HepG2 (cell line): Measurements from ENCODE around the gene BDP1. TPM values are rescaled to one million over a fixed set of nuclear protein-coding genes. Genes with fewer than 3 reads are reported as not detected.
"Not testable (repeated sequence)": the region's sequence is repeated elsewhere in the genome, so short reads cannot be mapped to it uniquely, and the experiment has no call there.

Source experiments
- ATAC-seq: fragments of 200-7000 bp; cut with Tn5 transposase; 3 replicates; pipeline ENCODE4 v1.9.1; 2020; ENCODE audit warnings: mild to moderate bottlenecking, moderate library complexity
- BruUV-seq: library from RNA; stranded (reverse); fragments of 400-500 nt; replicated peaks from 2 replicates; lab custom pipeline; 2021; lab: Mats Ljungman, UMichigan
- CTCF ChIA-PET: fragments of 300-600 bp; formaldehyde crosslinking; extraction: SDS; loops from one replicate; lab custom pipeline; 2021; ENCODE audit warnings: low total read pairs, inconsistent platforms, low intra/inter-chr PET ratio; lab: Yijun Ruan, JAX
- POLR2A ChIA-PET: fragments of 350-600 bp; sonication (Branson Sonifier 250); formaldehyde crosslinking; loops from one replicate; lab custom pipeline; 2020; ENCODE audit warnings: antibody characterized with exemption, inconsistent platforms; lab: Yijun Ruan, JAX
- DNase-seq: peaks from one replicate; pipeline ENCODE4 v3.0.0-alpha.2; 2015; ENCODE audit warnings: low spot score
- FAIRE-seq: peaks from 3 replicates; lab custom pipeline; 2011; peaks lifted over from hg19 to GRCh38; lab: Jason Lieb, UNC
- H2AFZ ChIP-seq: one replicate; pipeline ENCODE4 v1.6.1; 2011; ENCODE audit warnings: low read length, inconsistent platforms
- H3K27ac ChIP-seq: fragments of 300-600 bp; 3 replicates; pipeline ENCODE4 v1.8.0; 2011; ENCODE audit warnings: mixed run types, mild to moderate bottlenecking, mixed read lengths, low read length, inconsistent platforms; ENCODE audit not compliant: insufficient read depth; ENCODE audit errors: extremely low read length
- H3K27me3 ChIP-seq, 2 experiments: fragments of 200-600 bp in 1 of 2; 2 replicates in 1 of 2; 3 replicates in 1 of 2; pipeline versions ENCODE4 v1.6.0 to v1.8.0; 2011; ENCODE audit warnings: low read length in 2 of 2, mild to moderate bottlenecking in 2 of 2, moderate library complexity in 2 of 2, inconsistent platforms in 1 of 2; ENCODE audit not compliant: insufficient read depth in 2 of 2, control insufficient read depth in 1 of 2
- H3K36me3 ChIP-seq, 2 experiments: fragments of 200-600 bp in 1 of 2; replicated peaks in 1 of 2; 2 replicates in 1 of 2; 3 replicates in 1 of 2; pipeline versions ENCODE4 v1.5.1 to v1.8.0; 2011; ENCODE audit warnings: low read length in 2 of 2, inconsistent platforms in 1 of 2; ENCODE audit not compliant: insufficient read depth in 2 of 2, control insufficient read depth in 1 of 2
- H3K4me1 ChIP-seq: 2 replicates; pipeline ENCODE4 v1.5.1; 2012; ENCODE audit warnings: low read length, inconsistent platforms; ENCODE audit not compliant: insufficient read depth
- H3K4me2 ChIP-seq: 2 replicates; pipeline ENCODE4 v1.6.0; 2011; ENCODE audit warnings: low read depth, low read length, inconsistent platforms
- H3K4me3 ChIP-seq, 3 experiments: fragments of 200-600 bp in 1 of 3; sonication (generic), shearing (Covaris generic) in 1 of 3; replicated peaks in 1 of 3; 2 replicates each; pipeline ENCODE4 v1.5.1; 2011 to 2016; ENCODE audit warnings: low read length in 3 of 3, inconsistent platforms in 2 of 3, low read depth in 2 of 3, mild to moderate bottlenecking in 2 of 3, control low read depth in 1 of 3, mixed read lengths in 1 of 3; ENCODE audit not compliant: insufficient read depth in 1 of 3
- H3K79me2 ChIP-seq: one replicate; pipeline ENCODE4 v1.6.1; 2011; ENCODE audit warnings: low read length, inconsistent platforms; ENCODE audit not compliant: insufficient read depth
- H3K9ac ChIP-seq: 2 replicates; pipeline ENCODE4 v1.6.0; 2011; ENCODE audit warnings: mild to moderate bottlenecking, low read depth, low read length, inconsistent platforms; ENCODE audit not compliant: insufficient read depth
- H3K9me3 ChIP-seq: 2 replicates; pipeline ENCODE4 v1.5.1; 2012; ENCODE audit warnings: mild to moderate bottlenecking, low read length
- H4K20me1 ChIP-seq: 2 replicates; pipeline ENCODE4 v1.6.0; 2011; ENCODE audit warnings: inconsistent platforms, mild to moderate bottlenecking, low read length, moderate library complexity; ENCODE audit not compliant: insufficient read depth
- CTCF ChIP-seq: sonication (generic); formaldehyde crosslinking; IDR thresholded peaks from 2 replicates; pipeline ENCODE4 v1.5.0; 2020; ENCODE audit warnings: mild to moderate bottlenecking, missing genetic modification reagents, moderate library complexity
- HMGXB4 ChIP-seq, 2 experiments: sonication (generic) in 1 of 2; formaldehyde crosslinking in 1 of 2; IDR thresholded peaks; 2 replicates each; pipeline versions ENCODE4 v1.4.0 to v1.6.1; 2018 to 2020; ENCODE audit warnings: missing genetic modification reagents in 2 of 2, borderline replicate concordance in 1 of 2, low read depth in 1 of 2, mild to moderate bottlenecking in 1 of 2, missing biosample characterization in 1 of 2
- KLF16 ChIP-seq, 2 experiments: sonication (generic) in 1 of 2; formaldehyde crosslinking in 1 of 2; IDR thresholded peaks; 2 replicates each; pipeline versions ENCODE4 v1.6.1 to v1.8.0; 2016 to 2023; ENCODE audit warnings: missing genetic modification reagents in 2 of 2, missing compliant biosample characterization in 1 of 2
- RAD21 ChIP-seq: fragments of 450-650 bp; formaldehyde crosslinking; IDR thresholded peaks from 2 replicates; pipeline ENCODE4 v1.5.0; 2020; ENCODE audit warnings: mild to moderate bottlenecking
- SAP130 ChIP-seq: IDR thresholded peaks from 2 replicates; pipeline ENCODE4 v1.6.1; 2016; ENCODE audit warnings: low read depth
- SMC3 ChIP-seq: IDR thresholded peaks from 2 replicates; pipeline ENCODE4 v1.6.1; 2011; ENCODE audit warnings: low read length, improper control_type of control experiment
- STAG1 ChIP-seq: sonication (generic); formaldehyde crosslinking; IDR thresholded peaks from 2 replicates; pipeline ENCODE4 v1.4.0; 2020; ENCODE audit warnings: missing genetic modification reagents
- WGBS: methylation state at CpG from one replicate; pipeline ENCODE4 v1.1.6; 2017; ENCODE audit warnings: low lambda C conversion rate; 5-methylcytosine and 5-hydroxymethylcytosine counted together
- in situ Hi-C: cut with HindIII; loops from 2 replicates; pipeline ENCODE4 v1.10.0; 2017; ENCODE audit warnings: low pct_unique_long_range_greater_than_20kb; ENCODE audit not compliant: extremely low pct_ligation_motif_present
- intact Hi-C: fragments of 100-400 bp; cut with micrococcal nuclease; formaldehyde crosslinking; loops from one replicate; pipeline ENCODE4 v1.10.0; 2022; ENCODE audit not compliant: unreplicated experiment
- polyA plus RNA-seq, 8 experiments: library from polyadenylated mRNA; depleted of rRNA in 3 of 8; stranded (reverse) in 7 of 8; unstranded in 1 of 8; fragments of >200 nt; fragmentation: Illumina TruSeq in 4 of 8; extraction: Trizol in 4 of 8; gene quantifications; 2 replicates each; pipeline versions ENCODE4 v1.2.1 to v1.2.3, GENCODE V29; 2011 to 2016; ENCODE audit warnings: low read depth in 4 of 8, missing spikeins in 1 of 8, mixed read lengths in 1 of 8; ENCODE audit not compliant: insufficient read depth in 1 of 8
- total RNA-seq, 5 experiments: library from RNA; depleted of rRNA; stranded (reverse); fragments of >200 nt; fragmentation: Illumina TruSeq; extraction: Trizol; gene quantifications; 2 replicates each; pipeline ENCODE4 v1.2.3, GENCODE V29; 2016; ENCODE audit warnings: low read depth in 1 of 5

The BDP1 gene
- total and polyA plus RNA-seq, 2 of the 13 experiments (the other 11 are each of a cell fraction or from before 2014, with no cell fraction given): 10.2 to 22.4 TPM

GRCh38 chr5:71447218-71447808 is 8.1 kb upstream of the BDP1 start:
- WGBS: 1% methylated on average over 5 of the region's 6 CpGs
- H3K36me3 ChIP-seq, CTCF ChIA-PET, H2AFZ ChIP-seq, H4K20me1 ChIP-seq, H3K4me2 ChIP-seq, intact Hi-C loops, H3K9ac ChIP-seq, H3K79me2 ChIP-seq, BruUV-seq, H3K9me3 ChIP-seq, H3K4me3 ChIP-seq, POLR2A ChIA-PET, in situ Hi-C loops, H3K27ac ChIP-seq: not testable (repeated sequence)
- TF ChIP-seq SAP130 (CRISPR knock-in tag) (0 out of 2 replicates have a peak, but pooled peaks have one; percentile 21), KLF16 (CRISPR knock-in tag; IDR thresholded peaks at IDR 0.05) (0 out of 4 replicates have a peak, but pooled peaks of 1 of the 2 experiments have one; percentile 47), CTCF (CRISPR knock-in tag) (peak; percentile 72), SMC3 (peak; percentile 16; the same call in 1 of the 2 replicates), RAD21 (CRISPR knock-in tag) (peak; percentile 75), STAG1 (peak; percentile 81), HMGXB4 (CRISPR knock-in tag; IDR thresholded peaks at IDR 0.05; ENCODE audit: borderline replicate concordance in 1 of 2, low read depth in 1 of 2) (peak in 1 of 2 experiments; percentile 39; a peak in 1 of 4 replicates)
- peak; percentile 45 for DNase-seq
- FAIRE-seq: peak; percentile 53
- ATAC-seq: peak; percentile 99
- H3K27me3 ChIP-seq: peaks cover 0 to 13% of the 10 kb centered on the region in 2 experiments; a peak in 2 of 5 replicates
- H3K4me1 ChIP-seq: peaks cover 17% of the 10 kb centered on the region
